PC-3 (cell line): ENCODE measurements around the gene CBFA2T3. TPM values are rescaled to one million over a fixed set of nuclear protein-coding genes. Genes with fewer than 3 reads are reported as not detected.

Source experiments
- ATAC-seq: fragments of 200-7000 bp; cut with Tn5 transposase; 2 replicates; pipeline ENCODE4 v1.9.1; 2020; ENCODE audit warnings: mild to moderate bottlenecking, moderate library complexity
- BruUV-seq: library from RNA; stranded (reverse); fragments of 400-500 nt; replicated peaks from 2 replicates; lab custom pipeline; 2021; lab: Mats Ljungman, UMichigan
- CTCF ChIA-PET: fragments of 300-600 bp; sonication (Branson Sonifier 250); formaldehyde crosslinking; loops from one replicate; lab custom pipeline; 2022; ENCODE audit warnings: antibody characterized with exemption; lab: Charles Lee
- POLR2A ChIA-PET: fragments of 300-600 bp; sonication (Branson Sonifier 250); formaldehyde crosslinking; loops from one replicate; lab custom pipeline; 2022; ENCODE audit warnings: antibody characterized with exemption; ENCODE audit not compliant: unreplicated experiment; lab: Charles Lee
- DNase-seq: peaks from one replicate; pipeline ENCODE4 v3.0.0-alpha.2; 2015
- H2AFZ ChIP-seq: fragments of 300-600 bp; sonication (generic); 2 replicates; pipeline ENCODE4 v1.6.0; 2016; ENCODE audit warnings: antibody characterized with exemption, low read length
- H3F3A ChIP-seq: fragments of 300-600 bp; sonication (generic); one replicate; pipeline ENCODE4 v1.6.0; 2017; ENCODE audit warnings: antibody characterized with exemption, low read length, control low read depth, mild to moderate bottlenecking; ENCODE audit not compliant: unreplicated experiment
- H3K27ac ChIP-seq: fragments of 300-600 bp; sonication (generic); 2 replicates; pipeline ENCODE4 v1.5.1; 2016; ENCODE audit warnings: mild to moderate bottlenecking, low read length
- H3K27me3 ChIP-seq: fragments of 300-600 bp; sonication (generic); 2 replicates; pipeline ENCODE4 v1.6.1; 2016; ENCODE audit warnings: low read length, mixed read lengths
- H3K36me3 ChIP-seq: fragments of 300-600 bp; sonication (generic); 2 replicates; pipeline ENCODE4 v1.6.1; 2016; ENCODE audit warnings: low read depth, mixed run types, low read length, mixed read lengths
- H3K4me1 ChIP-seq: fragments of 300-600 bp; sonication (generic); 2 replicates; pipeline ENCODE4 v1.5.1; 2016; ENCODE audit warnings: low read length; ENCODE audit not compliant: insufficient read depth
- H3K4me2 ChIP-seq: fragments of 300-600 bp; sonication (generic); 2 replicates; pipeline ENCODE4 v1.6.0; 2016; ENCODE audit warnings: low read length
- H3K4me3 ChIP-seq: fragments of 300-600 bp; sonication (generic); 2 replicates; pipeline ENCODE4 v1.5.1; 2016; ENCODE audit warnings: mild to moderate bottlenecking, low read length, mixed read lengths
- H3K79me2 ChIP-seq: fragments of 300-600 bp; sonication (generic); 2 replicates; pipeline ENCODE4 v1.6.1; 2017; ENCODE audit warnings: low read length, mixed read lengths
- H3K9ac ChIP-seq: fragments of 300-600 bp; sonication (generic); 2 replicates; pipeline ENCODE4 v1.6.0; 2016; ENCODE audit warnings: mild to moderate bottlenecking, low read length
- H3K9me2 ChIP-seq: fragments of 300-600 bp; sonication (generic); replicated peaks from 2 replicates; pipeline ENCODE4 v1.6.1; 2016; ENCODE audit warnings: mixed run types, low read length, mixed read lengths
- H3K9me3 ChIP-seq: fragments of 300-600 bp; sonication (generic); 2 replicates; pipeline ENCODE4 v1.6.1; 2016; ENCODE audit warnings: low read length, mixed read lengths
- H4K20me1 ChIP-seq: fragments of 300-600 bp; sonication (generic); 2 replicates; pipeline ENCODE4 v1.6.1; 2016; ENCODE audit warnings: low read length, mixed read lengths
- CTCF ChIP-seq: fragments of 300-600 bp; sonication (generic); conservative IDR thresholded peaks from 2 replicates; pipeline ENCODE4 v1.5.1; 2017; ENCODE audit warnings: antibody characterized with exemption, low read depth, mild to moderate bottlenecking, low read length
- EZH2 ChIP-seq: fragments of 300-600 bp; sonication (generic); IDR thresholded peaks from one replicate; pipeline ENCODE4 v1.6.1; 2017; ENCODE audit warnings: antibody characterized with exemption, mild to moderate bottlenecking, low read length; ENCODE audit not compliant: unreplicated experiment
- EZH2phosphoT487 ChIP-seq: fragments of 300-600 bp; sonication (generic); IDR thresholded peaks from 2 replicates; pipeline ENCODE4 v1.6.1; 2018; ENCODE audit warnings: mild to moderate bottlenecking, antibody characterized with exemption, low read length, borderline replicate concordance
- intact Hi-C: fragments of 100-400 bp; cut with micrococcal nuclease; formaldehyde crosslinking; loops from 2 replicates; pipeline ENCODE4 v1.9.0; 2023
- total RNA-seq: library from RNA; depleted of rRNA; stranded (reverse); fragments of >200 nt; gene quantifications from 2 replicates; pipeline ENCODE4 v1.2.3, GENCODE V29; 2014

The CBFA2T3 gene
- total RNA-seq, 1 experiment from 2014 or later = not detected

- intact Hi-C loops = no loop called here
- TF ChIP-seq CTCF = no peak
- no peak for TF ChIP-seq EZH2phosphoT487
- TF ChIP-seq EZH2 = no peak
- no peak overlapping the region for H3K4me2 ChIP-seq
- no TSS peak for BruUV-seq
- no peaks in the 10 kb centered on the region for H3F3A ChIP-seq
- H3K79me2 ChIP-seq = no peaks in the 10 kb centered on the region
- H3K9me3 ChIP-seq = no peaks in the 10 kb centered on the region
- CTCF ChIA-PET = no interaction called here
- H3K27me3 ChIP-seq = peaks cover 13% of the 10 kb centered on the region
- DNase-seq = no peak
- H3K9me2 ChIP-seq = no peaks in the 10 kb centered on the region
- H4K20me1 ChIP-seq = no peaks in the 10 kb centered on the region
- H3K4me3 ChIP-seq = no peak overlapping the region
- H3K27ac ChIP-seq = no peak overlapping the region
- no peak overlapping the region for H3K9ac ChIP-seq
- no peak overlapping the region for H2AFZ ChIP-seq
- POLR2A ChIA-PET = no interaction called here
- no peaks in the 10 kb centered on the region for H3K36me3 ChIP-seq
- no peaks in the 10 kb centered on the region for H3K4me1 ChIP-seq
- no peak for ATAC-seq
Observed at GRCh38 chr16:88999457-89000206, 22.6 kb upstream of the CBFA2T3 start.

GRCh38 chr16:88995746-88996535, 18.9 kb upstream of the CBFA2T3 start:
- intact Hi-C loops = no loop called here
- no peaks in the 10 kb centered on the region for H3K9me3 ChIP-seq
- no peak for TF ChIP-seq EZH2phosphoT487
- no peak for TF ChIP-seq EZH2
- no peak for TF ChIP-seq CTCF
- DNase-seq (no peak), ATAC-seq (no peak)
- no peaks in the 10 kb centered on the region for H3K79me2 ChIP-seq
- H3K9me2 ChIP-seq = no peaks in the 10 kb centered on the region
- H3F3A ChIP-seq = no peaks in the 10 kb centered on the region
- H3K9ac ChIP-seq = no peak overlapping the region
- no TSS peak for BruUV-seq
- H3K36me3 ChIP-seq = no peaks in the 10 kb centered on the region
- CTCF ChIA-PET = no interaction called here
- H3K27ac ChIP-seq = no peak overlapping the region
- H3K4me3 ChIP-seq = no peak overlapping the region
- H3K27me3 ChIP-seq = peaks cover 7% of the 10 kb centered on the region; the same call in 1 of the 2 replicates
- H3K4me1 ChIP-seq = no peaks in the 10 kb centered on the region
- no peaks in the 10 kb centered on the region for H4K20me1 ChIP-seq
- POLR2A ChIA-PET = no interaction called here
- H2AFZ ChIP-seq = no peak overlapping the region
- H3K4me2 ChIP-seq = no peak overlapping the region

GRCh38 chr16:88995194-88995593, 18.2 kb upstream of the CBFA2T3 start:
- intact Hi-C loops = no loop called here

More at GRCh38 chr16:88995194-88995593, 18.2 kb upstream of the CBFA2T3 start:
- Histone ChIP-seq H3K36me3 (no peaks in the 10 kb centered on the region), H3K4me2 (no peak overlapping the region), H3K4me3 (no peak overlapping the region), H3K27ac (no peak overlapping the region), H3K4me1 (no peaks in the 10 kb centered on the region), H3K9me3 (no peaks in the 10 kb centered on the region), H2AFZ (no peak overlapping the region), H3K9me2 (no peaks in the 10 kb centered on the region), H3K79me2 (no peaks in the 10 kb centered on the region), H3K27me3 (peaks cover 7% of the 10 kb centered on the region; the same call in 1 of the 2 replicates), H3K9ac (no peak overlapping the region), H3F3A (no peaks in the 10 kb centered on the region), H4K20me1 (no peaks in the 10 kb centered on the region)
- no TSS peak for BruUV-seq
- ChIA-PET CTCF (no interaction called here), POLR2A (no interaction called here)
- DNase-seq = no peak
- ATAC-seq = no peak
- no peak for TF ChIP-seq EZH2
- no peak for TF ChIP-seq CTCF
- no peak for TF ChIP-seq EZH2phosphoT487
